Pancreas (tissue), 10 donors: ENCODE results near the gene SIL1. TPM values are rescaled to one million over a fixed set of nuclear protein-coding genes. Genes with fewer than 3 reads are reported as not detected.

Experiments used
- ATAC-seq, 4 donors: fragments of 200-7000 bp; cut with Tn5 transposase; one replicate each; pipeline versions ENCODE4 v1.8.0 to v1.9.1; 2020; ENCODE audit warnings: mild to moderate bottlenecking in 4 of 4, moderate library complexity in 4 of 4
- DNase-seq, 6 donors: peaks; one replicate each; pipeline ENCODE4 v3.0.0-alpha.2; 2020
- FAIRE-seq: peaks from 2 replicates; lab custom pipeline; 2012; peaks lifted over from hg19 to GRCh38; lab: Jason Lieb, UNC
- H3K27ac ChIP-seq, 4 donors: fragments of 200-600 bp; sonication (generic); 1 replicate in 3 of 4; 2 replicates in 1 of 4; pipeline versions ENCODE4 v1.5.0 to v1.8.0; 2020
- H3K27me3 ChIP-seq, 4 donors: fragments of 200-600 bp; one replicate each; pipeline ENCODE4 v1.8.0; 2021
- H3K36me3 ChIP-seq, 3 donors: fragments of 200-600 bp; sonication (generic) in 1 of 3; one replicate each; pipeline versions ENCODE4 v1.5.0 to v1.8.0; 2020 to 2021
- H3K4me1 ChIP-seq, 3 donors: fragments of 200-600 bp; one replicate each; pipeline ENCODE4 v1.8.0; 2021
- H3K4me3 ChIP-seq, 4 donors: fragments of 200-600 bp; sonication (generic) in 2 of 4; one replicate each; pipeline versions ENCODE4 v1.5.0 to v1.8.0; 2020 to 2021
- H3K9me3 ChIP-seq, 4 donors: fragments of 200-600 bp; one replicate each; pipeline ENCODE4 v1.8.0; 2021
- WGBS, 2 donors: extraction: QIAGEN DNeasy Blood & Tissue Kit; methylation state at CpG; one replicate each; pipeline ENCODE4 v1.1.7; 2013; 5-methylcytosine and 5-hydroxymethylcytosine counted together
- intact Hi-C, 3 donors: fragments of 100-400 bp; cut with DNase I; formaldehyde crosslinking; loops; one replicate each; pipeline versions ENCODE4 v1.11.1 to v1.14.2; 2022
- polyA plus RNA-seq, 2 donors: library from polyadenylated mRNA; stranded (reverse); fragments of 200-250 nt; gene quantifications; one replicate each; pipeline ENCODE4 v1.2.3, GENCODE V29; 2013
- total RNA-seq, 6 donors: library from RNA; stranded (reverse); fragmentation: NEBNext Ultra II Directional in 4 of 6; extraction: Animal tissue kit (Norgen Biotek cat#: 25700) in 4 of 6; gene quantifications; one replicate each; pipeline versions ENCODE4 v1.2.1 to v1.2.4, GENCODE V29; 2021 to 2023
- TF ChIP-seq, protein P1 (sequence below), 4 donors: fragments of 200-600 bp; sonication (generic) in 3 of 4; IDR thresholded peaks; one replicate each; pipeline versions ENCODE4 v1.5.0 to v1.8.0; 2021; ENCODE audit warnings: antibody characterized with exemption in 4 of 4
- donor health status: healthy with polysubstance abuse.
- donor health status: DM: no; HTN: no; CAD: no; lungs with moderate emphysema.
- donor health status: DM: no; HTN: no; CAD: no.
- donor health status: control.
- donor health status: control.
- donor health status: Bipolar disorder and iron deficiency.
- donor health status: DM: yes; HTN: yes; CAD: no.
- donor health status: DM: no; HTN: no; CAD: no.
- donor health status: DM: no; HTN: no; CAD: no.
- donor health status: DM: yes; HTN: yes; CAD: no.

SIL1 gene
- total and polyA plus RNA-seq, 8 donors = 38.6 to 119 (median 55.0) TPM

DNA sequence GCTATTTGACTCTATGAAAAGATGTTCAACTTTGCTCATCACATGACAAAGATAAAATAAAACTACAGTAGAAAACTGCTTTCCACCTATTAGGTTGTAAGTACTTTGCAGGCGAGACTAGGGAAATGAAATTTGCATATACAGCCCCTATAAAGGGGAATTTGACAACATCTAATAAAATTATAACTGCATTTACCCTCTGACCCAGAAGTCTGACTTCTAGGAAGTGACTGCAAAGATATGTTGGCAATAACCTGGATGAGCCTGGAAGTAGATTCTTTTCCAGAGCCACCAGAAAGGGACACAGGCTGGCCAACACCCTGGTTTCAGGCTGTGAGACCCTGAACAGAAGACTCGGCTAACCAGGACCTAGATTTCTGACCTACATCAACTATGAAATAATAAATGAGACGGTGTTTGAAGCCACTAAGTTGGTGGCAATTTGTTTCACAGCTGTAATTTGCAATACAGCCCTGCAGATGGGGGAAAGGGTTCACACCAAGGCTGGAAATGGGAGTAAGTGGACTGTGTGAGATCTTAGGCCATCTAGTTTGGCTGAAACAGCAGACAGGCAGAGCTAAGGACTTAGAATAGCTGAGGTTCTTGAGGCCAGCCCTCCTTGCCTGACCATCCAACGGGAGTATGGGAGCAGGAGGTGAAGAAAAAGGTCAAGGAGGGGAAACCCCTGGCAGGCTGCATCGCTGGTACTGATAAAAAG lies 106.6 kb downstream of the SIL1 start:
- no peaks in the 10 kb centered on the region for H3K36me3 ChIP-seq
- H3K27me3 ChIP-seq = no peaks in the 10 kb centered on the region
- no peaks in the 10 kb centered on the region for H3K4me1 ChIP-seq
- H3K27ac ChIP-seq = no peak overlapping the region
- no peak for FAIRE-seq
- TF ChIP-seq, protein P1, sequence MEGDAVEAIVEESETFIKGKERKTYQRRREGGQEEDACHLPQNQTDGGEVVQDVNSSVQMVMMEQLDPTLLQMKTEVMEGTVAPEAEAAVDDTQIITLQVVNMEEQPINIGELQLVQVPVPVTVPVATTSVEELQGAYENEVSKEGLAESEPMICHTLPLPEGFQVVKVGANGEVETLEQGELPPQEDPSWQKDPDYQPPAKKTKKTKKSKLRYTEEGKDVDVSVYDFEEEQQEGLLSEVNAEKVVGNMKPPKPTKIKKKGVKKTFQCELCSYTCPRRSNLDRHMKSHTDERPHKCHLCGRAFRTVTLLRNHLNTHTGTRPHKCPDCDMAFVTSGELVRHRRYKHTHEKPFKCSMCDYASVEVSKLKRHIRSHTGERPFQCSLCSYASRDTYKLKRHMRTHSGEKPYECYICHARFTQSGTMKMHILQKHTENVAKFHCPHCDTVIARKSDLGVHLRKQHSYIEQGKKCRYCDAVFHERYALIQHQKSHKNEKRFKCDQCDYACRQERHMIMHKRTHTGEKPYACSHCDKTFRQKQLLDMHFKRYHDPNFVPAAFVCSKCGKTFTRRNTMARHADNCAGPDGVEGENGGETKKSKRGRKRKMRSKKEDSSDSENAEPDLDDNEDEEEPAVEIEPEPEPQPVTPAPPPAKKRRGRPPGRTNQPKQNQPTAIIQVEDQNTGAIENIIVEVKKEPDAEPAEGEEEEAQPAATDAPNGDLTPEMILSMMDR (IDR thresholded peaks at IDR 0.05) = no peak
- no peak for DNase-seq
- H3K9me3 ChIP-seq = no peaks in the 10 kb centered on the region
- H3K4me3 ChIP-seq = no peak overlapping the region
- intact Hi-C loops = no loop called here
- WGBS, 2 donors = 59 to 68% methylated on average over 5 of the region's 5 CpGs
- peak in 3 of 4 donors; percentile 61 to 77 (median 68) for ATAC-seq

DNA sequence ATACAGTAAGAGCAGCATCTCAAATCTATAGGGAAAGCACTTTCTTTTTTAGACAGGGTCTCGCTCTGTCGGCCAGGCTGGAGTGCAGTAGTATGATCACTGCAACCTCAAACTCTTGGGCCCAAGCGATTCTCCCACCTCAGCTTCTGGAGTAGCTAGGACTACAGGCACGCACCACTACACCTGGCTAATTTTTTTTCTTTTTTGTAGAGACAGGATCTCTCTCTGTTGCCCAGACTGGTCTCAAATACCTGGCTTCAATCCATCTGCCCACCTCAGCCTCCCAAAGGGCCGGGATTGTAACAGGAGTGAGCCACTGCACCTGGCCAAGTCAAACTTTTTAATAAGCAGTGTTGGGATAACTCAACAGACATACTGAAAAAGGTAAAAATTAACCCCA lies 107.6 kb downstream of the SIL1 start:
- TF ChIP-seq, protein P1 (IDR thresholded peaks at IDR 0.05) = no peak
- FAIRE-seq = no peak
- no peak for DNase-seq
- H3K4me1 ChIP-seq = no peaks in the 10 kb centered on the region
- 90% methylated on average over 5 of the region's 5 CpGs for WGBS, 2 donors
- no peaks in the 10 kb centered on the region for H3K27me3 ChIP-seq
- intact Hi-C loops = no loop called here
- H3K9me3 ChIP-seq = no peaks in the 10 kb centered on the region
- no peak overlapping the region for H3K4me3 ChIP-seq
- H3K27ac ChIP-seq = no peak overlapping the region
- ATAC-seq = no peak
- no peaks in the 10 kb centered on the region for H3K36me3 ChIP-seq

DNA sequence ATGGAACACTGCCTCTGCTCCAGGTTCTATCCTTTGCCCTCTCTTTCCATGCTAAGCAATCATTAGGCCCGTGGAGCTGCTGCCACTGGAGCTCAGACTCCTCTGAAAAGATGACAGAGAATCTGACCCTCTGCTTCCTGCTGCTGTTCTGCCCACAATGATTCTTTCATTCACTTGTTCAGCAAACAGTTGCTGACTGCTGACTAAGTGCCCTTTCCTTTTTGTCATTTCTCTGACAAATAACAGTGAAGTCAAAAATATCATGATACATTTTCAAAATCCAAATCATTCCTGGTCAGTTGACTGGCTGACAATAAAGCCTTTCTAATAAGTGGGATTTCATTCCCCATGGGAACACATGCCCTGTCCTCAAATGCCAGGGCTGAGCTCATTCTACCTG lies 110.1 kb downstream of the SIL1 start:
- Histone ChIP-seq H3K27me3 (no peaks in the 10 kb centered on the region), H3K36me3 (no peaks in the 10 kb centered on the region)
- no peak for FAIRE-seq

DNA sequence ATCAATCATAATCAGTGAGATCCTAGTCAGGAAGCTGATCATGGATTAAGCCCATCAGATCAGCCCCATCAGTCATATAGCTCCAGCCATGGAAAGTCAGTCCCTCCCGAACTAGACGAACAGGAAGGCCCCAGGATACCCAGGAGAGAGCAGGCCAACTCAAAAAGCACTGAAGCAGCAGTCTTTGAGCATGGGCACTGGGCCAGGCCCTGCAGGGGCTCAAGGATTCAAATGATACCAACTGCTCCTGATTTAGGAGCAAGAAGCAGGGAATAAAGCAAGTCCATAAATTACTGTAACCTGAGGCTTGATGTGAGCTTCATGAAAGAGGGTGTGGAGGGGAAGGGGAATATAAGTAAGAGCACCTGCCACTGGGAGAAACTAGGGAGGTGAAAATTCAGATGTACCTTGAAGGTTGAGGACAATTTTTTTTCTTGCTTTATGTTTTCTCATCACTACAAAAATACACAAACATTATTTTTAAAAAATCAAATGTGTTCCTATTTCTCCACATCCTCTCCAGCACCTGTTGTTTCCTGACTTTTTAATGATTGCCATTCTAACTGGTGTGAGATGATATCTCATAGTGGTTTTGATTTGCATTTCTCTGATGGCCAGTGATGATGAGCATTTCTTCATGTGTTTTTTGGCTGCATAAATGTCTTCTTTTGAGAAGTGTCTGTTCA lies 115.2 kb downstream of the SIL1 start:
- ATAC-seq (no peak), FAIRE-seq (no peak), DNase-seq (no peak)
- Histone ChIP-seq H3K36me3 (no peaks in the 10 kb centered on the region), H3K4me1 (peaks cover 0 to 23% (median 3%) of the 10 kb centered on the region in 3 donors), H3K27ac (no peak overlapping the region), H3K9me3 (no peaks in the 10 kb centered on the region), H3K27me3 (no peaks in the 10 kb centered on the region), H3K4me3 (no peak overlapping the region)
- 92 to 98% methylated on average over 2 of the region's 2 CpGs for WGBS, 2 donors
- intact Hi-C loops = no loop called here
- TF ChIP-seq, protein P1 (IDR thresholded peaks at IDR 0.05) = no peak

More for the DNA sequence above, 110.1 kb downstream of the SIL1 start:
- DNase-seq = no peak
- intact Hi-C loops = no loop called here
- H3K4me3 ChIP-seq = no peak overlapping the region
- WGBS, 2 donors = 43 to 58% methylated on average over 1 of the region's 1 CpG
- no peaks in the 10 kb centered on the region for H3K4me1 ChIP-seq
- H3K9me3 ChIP-seq = no peaks in the 10 kb centered on the region
- ATAC-seq = no peak
- TF ChIP-seq, protein P1 (IDR thresholded peaks at IDR 0.05) = no peak
- H3K27ac ChIP-seq = no peak overlapping the region
